CD14-positive monocyte (primary cell): ENCODE results near the gene FOXJ2. TPM values are rescaled to one million over a fixed set of nuclear protein-coding genes. Genes with fewer than 3 reads are reported as not detected.
"Not testable (repeated sequence)": the region's sequence is repeated elsewhere in the genome, so short reads cannot be mapped to it uniquely, and the experiment has no call there.

ENCODE experiments used
- DNase-seq, 3 donors: peaks; one replicate each; pipeline ENCODE4 v3.0.0-alpha.2; 2011 to 2022
- H2AFZ ChIP-seq: 2 replicates; pipeline ENCODE4 v1.6.0; 2012; ENCODE audit warnings: mild to moderate bottlenecking, low read depth, low read length, inconsistent platforms; ENCODE audit not compliant: insufficient read depth, poor library complexity, severe bottlenecking
- H3K27ac ChIP-seq, 2 donors: 1 replicate in 1 of 2; 2 replicates in 1 of 2; pipeline ENCODE4 v1.5.1; 2012 to 2013; ENCODE audit warnings: low read length in 2 of 2, control low read depth in 1 of 2, inconsistent platforms in 1 of 2, low read depth in 1 of 2, mild to moderate bottlenecking in 1 of 2
- H3K27me3 ChIP-seq, 2 donors: one replicate each; pipeline versions ENCODE4 v1.6.0 to v1.6.1; 2011 to 2013; ENCODE audit warnings: low read length in 2 of 2; ENCODE audit not compliant: control insufficient read depth in 2 of 2, insufficient read depth in 2 of 2
- H3K36me3 ChIP-seq, 2 donors: replicated peaks in 1 of 2; 1 replicate in 1 of 2; 2 replicates in 1 of 2; pipeline versions ENCODE4 v1.5.1 to v1.6.1; 2012 to 2013; ENCODE audit warnings: low read length in 2 of 2, control low read depth in 1 of 2, inconsistent platforms in 1 of 2, mild to moderate bottlenecking in 1 of 2; ENCODE audit not compliant: insufficient read depth in 2 of 2, control insufficient read depth in 1 of 2
- H3K4me1 ChIP-seq, 2 donors: 1 replicate in 1 of 2; 2 replicates in 1 of 2; pipeline versions ENCODE4 v1.5.1 to v1.6.1; 2012 to 2013; ENCODE audit warnings: low read length in 2 of 2, control low read depth in 1 of 2, inconsistent platforms in 1 of 2, mild to moderate bottlenecking in 1 of 2, moderate library complexity in 1 of 2; ENCODE audit not compliant: insufficient read depth in 2 of 2, control insufficient read depth in 1 of 2
- H3K4me2 ChIP-seq: replicated peaks from 2 replicates; pipeline ENCODE3; 2012; ENCODE audit warnings: low read length, moderate library complexity, mild to moderate bottlenecking; ENCODE audit not compliant: poor library complexity, severe bottlenecking; ENCODE audit errors: extremely low read depth
- H3K4me3 ChIP-seq, 3 experiments: fragments of 200-600 bp in 1 of 3; sonication (generic) in 1 of 3; replicated peaks in 1 of 3; 1 replicate in 2 of 3; 2 replicates in 1 of 3; pipeline ENCODE4 v1.5.1; 2011 to 2013; ENCODE audit warnings: low read length in 3 of 3, mild to moderate bottlenecking in 3 of 3, control low read depth in 2 of 3, low read depth in 2 of 3, inconsistent platforms in 1 of 3, moderate library complexity in 1 of 3
- H3K79me2 ChIP-seq: 2 replicates; pipeline ENCODE4 v1.6.0; 2012; ENCODE audit warnings: mild to moderate bottlenecking, control low read depth, inconsistent platforms, low read length, moderate library complexity; ENCODE audit not compliant: insufficient read depth
- H3K9ac ChIP-seq: 2 replicates; pipeline ENCODE4 v1.6.0; 2017; ENCODE audit warnings: low read length, mild to moderate bottlenecking; ENCODE audit not compliant: insufficient read depth, poor library complexity, severe bottlenecking
- H3K9me3 ChIP-seq, 2 donors: replicated peaks in 1 of 2; 1 replicate in 1 of 2; 2 replicates in 1 of 2; pipeline versions ENCODE4 v1.5.1 to v1.6.1; 2012 to 2013; ENCODE audit warnings: low read length in 2 of 2, control low read depth in 1 of 2; ENCODE audit not compliant: control insufficient read depth in 1 of 2, insufficient read depth in 1 of 2
- H4K20me1 ChIP-seq: 2 replicates; pipeline ENCODE4 v1.6.0; 2012; ENCODE audit warnings: mild to moderate bottlenecking, low read length, control low read depth, moderate library complexity; ENCODE audit not compliant: insufficient read depth
- H3K27ac Mint-ChIP-seq, 7 donors: one replicate each; pipeline ENCODE4 v1.8.0; 2020; ENCODE audit warnings: mild to moderate bottlenecking in 7 of 7, mixed read lengths in 7 of 7, moderate library complexity in 6 of 7, inconsistent platforms in 2 of 7
- H3K27me3 Mint-ChIP-seq, 3 donors: one replicate each; pipeline ENCODE4 v1.8.0; 2021 to 2022; ENCODE audit warnings: low read depth in 3 of 3, mild to moderate bottlenecking in 3 of 3, mixed read lengths in 3 of 3, moderate library complexity in 3 of 3, inconsistent platforms in 1 of 3
- H3K36me3 Mint-ChIP-seq, 2 donors: one replicate each; pipeline ENCODE4 v1.8.0; 2020; ENCODE audit warnings: mixed read lengths in 2 of 2, inconsistent platforms in 1 of 2, mild to moderate bottlenecking in 1 of 2
- H3K4me1 Mint-ChIP-seq: one replicate; pipeline ENCODE4 v1.8.0; 2020; ENCODE audit warnings: mild to moderate bottlenecking, mixed read lengths
- H3K4me3 Mint-ChIP-seq, 2 donors: one replicate each; pipeline ENCODE4 v1.8.0; 2020; ENCODE audit warnings: mild to moderate bottlenecking in 2 of 2, mixed read lengths in 2 of 2, moderate library complexity in 1 of 2
- H3K9me3 Mint-ChIP-seq, 7 donors: one replicate each; pipeline ENCODE4 v1.8.0; 2020 to 2022; ENCODE audit warnings: mixed read lengths in 7 of 7, mild to moderate bottlenecking in 6 of 7, moderate library complexity in 6 of 7, inconsistent platforms in 2 of 7
- WGBS: methylation state at CpG from one replicate; pipeline ENCODE4 v1.1.5; 2013; ENCODE audit warnings: missing lambda C conversion rate; ENCODE audit not compliant: insufficient coverage; 5-methylcytosine and 5-hydroxymethylcytosine counted together
- intact Hi-C, 2 donors: fragments of 100-400 bp; cut with micrococcal nuclease; formaldehyde crosslinking; loops; one replicate each; pipeline versions ENCODE4 v1.15.0 to v1.15.1; 2023
- polyA plus RNA-seq, 3 donors: library from polyadenylated mRNA; depleted of rRNA in 1 of 3; unstranded in 2 of 3; stranded (reverse) in 1 of 3; fragments of 300-500 nt in 2 of 3; fragments of >200 nt in 1 of 3; fragmentation: Illumina TruSeq in 2 of 3; gene quantifications; 1 replicate in 2 of 3; 2 replicates in 1 of 3; pipeline ENCODE4 v1.2.3, GENCODE V29; 2012 to 2021
- TF ChIP-seq, protein P1 (sequence below): fragments of 200-600 bp; IDR thresholded peaks from one replicate; pipeline ENCODE4 v1.8.0; 2022; ENCODE audit warnings: antibody characterized with exemption, mild to moderate bottlenecking

Gene FOXJ2
- polyA plus RNA-seq, 3 donors = 4.9 to 15.0 (median 7.4) TPM

DNA sequence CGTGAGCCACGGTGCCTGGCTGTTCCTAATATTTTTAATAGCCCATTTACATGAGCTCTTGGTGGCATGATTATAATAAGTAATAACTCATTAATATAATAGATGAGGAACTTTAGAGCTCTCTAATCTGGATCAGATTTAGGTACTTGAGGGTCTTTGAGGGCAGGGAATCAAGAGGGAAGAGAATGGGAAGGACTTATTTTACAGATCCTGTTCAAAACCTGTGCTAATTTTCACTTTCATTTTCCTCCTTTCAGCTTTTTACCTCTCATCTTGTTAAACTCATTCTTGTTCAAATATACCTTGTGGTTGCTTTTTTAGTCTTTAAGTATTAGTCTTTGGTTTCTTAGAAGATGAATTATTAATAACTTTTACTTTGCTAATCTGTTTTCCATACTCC lies 55.1 kb downstream of the FOXJ2 start:
- Mint-ChIP-seq H3K9me3 (no peaks in the 10 kb centered on the region), H3K4me1 (peaks cover 44% of the 10 kb centered on the region), H3K27ac (peak overlapping the region in 4 of 7 donors; percentile 30 to 90 (median 52)), H3K36me3 (peaks cover 55 to 57% of the 10 kb centered on the region in 2 donors), H3K4me3 (no peak overlapping the region), H3K27me3 (no peaks in the 10 kb centered on the region)
- TF ChIP-seq, protein P1, sequence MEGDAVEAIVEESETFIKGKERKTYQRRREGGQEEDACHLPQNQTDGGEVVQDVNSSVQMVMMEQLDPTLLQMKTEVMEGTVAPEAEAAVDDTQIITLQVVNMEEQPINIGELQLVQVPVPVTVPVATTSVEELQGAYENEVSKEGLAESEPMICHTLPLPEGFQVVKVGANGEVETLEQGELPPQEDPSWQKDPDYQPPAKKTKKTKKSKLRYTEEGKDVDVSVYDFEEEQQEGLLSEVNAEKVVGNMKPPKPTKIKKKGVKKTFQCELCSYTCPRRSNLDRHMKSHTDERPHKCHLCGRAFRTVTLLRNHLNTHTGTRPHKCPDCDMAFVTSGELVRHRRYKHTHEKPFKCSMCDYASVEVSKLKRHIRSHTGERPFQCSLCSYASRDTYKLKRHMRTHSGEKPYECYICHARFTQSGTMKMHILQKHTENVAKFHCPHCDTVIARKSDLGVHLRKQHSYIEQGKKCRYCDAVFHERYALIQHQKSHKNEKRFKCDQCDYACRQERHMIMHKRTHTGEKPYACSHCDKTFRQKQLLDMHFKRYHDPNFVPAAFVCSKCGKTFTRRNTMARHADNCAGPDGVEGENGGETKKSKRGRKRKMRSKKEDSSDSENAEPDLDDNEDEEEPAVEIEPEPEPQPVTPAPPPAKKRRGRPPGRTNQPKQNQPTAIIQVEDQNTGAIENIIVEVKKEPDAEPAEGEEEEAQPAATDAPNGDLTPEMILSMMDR = no peak
- H3K27me3 ChIP-seq = no peaks in the 10 kb centered on the region
- no peak overlapping the region for H3K9ac ChIP-seq
- peak overlapping the region in 1 of 2 donors; percentile 57 for H3K27ac ChIP-seq
- H3K4me1 ChIP-seq = peaks cover 21 to 38% of the 10 kb centered on the region in 2 donors
- peaks cover 54% of the 10 kb centered on the region for H4K20me1 ChIP-seq
- peaks cover 86% of the 10 kb centered on the region for H3K79me2 ChIP-seq
- H3K4me2 ChIP-seq = peak overlapping the region; percentile 0
- no peak overlapping the region for H2AFZ ChIP-seq
- DNase-seq = no peak
- H3K9me3 ChIP-seq = no peaks in the 10 kb centered on the region
- peaks cover 35 to 72% of the 10 kb centered on the region in 2 donors for H3K36me3 ChIP-seq
- WGBS = no CpG with 5 or more reads among the region's 2 CpGs
- intact Hi-C loops = no loop called here
- H3K4me3 ChIP-seq = no peak overlapping the region

DNA sequence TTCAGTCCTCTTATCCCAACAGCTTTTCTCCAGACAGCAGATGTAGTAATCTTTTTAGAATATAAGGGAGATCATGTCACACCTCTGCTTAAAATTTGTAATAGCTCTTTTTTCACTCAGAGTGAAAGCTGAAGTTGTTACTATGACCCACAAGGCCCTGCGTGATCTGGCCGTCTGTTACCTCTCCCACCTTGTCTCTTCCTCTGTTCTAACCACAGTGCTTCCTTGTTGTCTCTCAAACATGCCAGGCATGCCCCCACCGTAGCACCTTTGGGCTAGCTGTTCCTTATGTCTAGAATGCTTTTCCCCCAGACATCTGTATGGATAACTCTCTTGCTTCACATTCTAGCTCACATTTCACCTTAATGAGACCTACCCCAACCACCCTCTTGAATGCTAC lies 56.1 kb downstream of the FOXJ2 start:
- Histone ChIP-seq H3K79me2 (peaks cover 82% of the 10 kb centered on the region), H4K20me1 (peaks cover 56% of the 10 kb centered on the region), H3K36me3 (peaks cover 44 to 81% of the 10 kb centered on the region in 2 donors), H3K4me1 (peaks cover 12 to 29% of the 10 kb centered on the region in 2 donors), H3K4me3 (no peak overlapping the region), H3K9ac (no peak overlapping the region), H3K27ac (peak overlapping the region in 1 of 2 donors; percentile 57), H3K27me3 (no peaks in the 10 kb centered on the region), H3K9me3 (no peaks in the 10 kb centered on the region), H3K4me2 (no peak overlapping the region), H2AFZ (no peak overlapping the region)
- peaks cover 35% of the 10 kb centered on the region for H3K4me1 Mint-ChIP-seq
- WGBS = 14% methylated on average over 3 of the region's 3 CpGs
- H3K9me3 Mint-ChIP-seq = no peaks in the 10 kb centered on the region
- intact Hi-C loops = no loop called here
- TF ChIP-seq, protein P1 = no peak
- no peak overlapping the region for H3K4me3 Mint-ChIP-seq
- peaks cover 61 to 66% of the 10 kb centered on the region in 2 donors for H3K36me3 Mint-ChIP-seq
- no peak for DNase-seq
- H3K27ac Mint-ChIP-seq = peak overlapping the region in 5 of 7 donors; percentile 55 to 90 (median 69)
- H3K27me3 Mint-ChIP-seq = no peaks in the 10 kb centered on the region

DNA sequence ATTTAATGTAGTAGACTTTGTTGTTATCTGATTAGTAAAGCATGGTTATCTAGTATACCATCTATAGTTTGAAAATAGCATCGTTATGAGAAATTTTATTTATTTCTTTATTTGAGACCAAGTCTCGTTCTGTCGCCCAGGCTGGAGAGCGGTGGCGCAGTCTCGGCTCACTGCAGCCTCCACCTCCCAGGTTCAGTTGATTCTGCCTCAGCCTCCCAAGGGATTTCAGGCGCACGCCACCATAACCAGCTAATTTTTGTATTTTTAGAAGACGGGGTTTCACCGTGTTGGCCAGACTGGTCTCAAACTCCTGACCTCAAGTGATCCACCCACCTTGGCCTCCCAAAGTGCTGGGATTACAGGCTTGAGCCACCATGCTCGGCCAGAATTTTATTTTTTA lies 56.8 kb downstream of the FOXJ2 start:
- Mint-ChIP-seq H3K27ac (peak overlapping the region in 1 of 7 donors; percentile 33), H3K4me1 (peaks cover 28% of the 10 kb centered on the region), H3K36me3 (peaks cover 63 to 68% of the 10 kb centered on the region in 2 donors)
- Histone ChIP-seq H3K79me2 (peaks cover 82% of the 10 kb centered on the region), H3K4me1 (peaks cover 5 to 22% of the 10 kb centered on the region in 2 donors), H3K36me3 (peaks cover 51 to 83% of the 10 kb centered on the region in 2 donors), H4K20me1 (peaks cover 56% of the 10 kb centered on the region)
- H3K4me2 ChIP-seq, H3K9ac ChIP-seq, H3K4me3 ChIP-seq, H3K9me3 ChIP-seq, DNase-seq, H3K27me3 ChIP-seq, H3K27ac ChIP-seq, intact Hi-C loops, H3K9me3 Mint-ChIP-seq, H3K27me3 Mint-ChIP-seq, H2AFZ ChIP-seq, H3K4me3 Mint-ChIP-seq: not testable (repeated sequence)
- 100% methylated on average over 6 of the region's 11 CpGs for WGBS
